Renal cortex interstitium (tissue), 11 donors: ENCODE data around the gene ULK4. TPM values are rescaled to one million over a fixed set of nuclear protein-coding genes. Genes with fewer than 3 reads are reported as not detected.
"Not testable (repeated sequence)": the region's sequence is repeated elsewhere in the genome, so short reads cannot be mapped to it uniquely, and the experiment has no call there.

ENCODE experiments used
- DNase-seq, 11 donors: peaks; one replicate each; pipeline ENCODE4 v3.0.0-alpha.2; 2013; ENCODE audit warnings: low read depth in 9 of 11, low spot score in 4 of 11; ENCODE audit errors: extremely low read depth in 1 of 11
- polyA plus RNA-seq, 3 donors: library from polyadenylated mRNA; unstranded; fragments of 120-200 nt; gene quantifications; one replicate each; pipeline ENCODE4 v1.2.1, GENCODE V29; 2013; ENCODE audit not compliant: insufficient read length in 3 of 3

Gene ULK4
- polyA plus RNA-seq, 3 donors: 4.1 to 6.1 (median 5.5) TPM

DNA sequence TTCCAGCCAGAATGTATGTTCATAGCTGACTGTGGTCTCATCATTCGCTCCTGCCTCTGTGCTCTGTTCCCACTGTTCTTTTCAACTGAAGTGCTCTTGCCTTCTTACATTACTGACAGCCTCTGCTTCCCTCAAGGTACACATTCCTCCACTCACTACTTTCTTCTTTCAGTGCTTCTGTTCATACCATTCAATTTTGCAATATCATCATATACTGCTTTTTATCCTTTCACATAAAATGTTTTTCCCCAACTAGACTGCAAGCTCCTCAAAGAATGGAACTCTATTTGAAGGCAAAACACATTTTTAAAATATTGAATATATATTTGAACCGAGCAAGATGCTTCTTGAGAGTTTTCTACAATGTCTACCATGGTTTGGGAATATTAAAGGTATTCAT is 471.5 kb downstream of the ULK4 start:
- no peak for DNase-seq

DNA sequence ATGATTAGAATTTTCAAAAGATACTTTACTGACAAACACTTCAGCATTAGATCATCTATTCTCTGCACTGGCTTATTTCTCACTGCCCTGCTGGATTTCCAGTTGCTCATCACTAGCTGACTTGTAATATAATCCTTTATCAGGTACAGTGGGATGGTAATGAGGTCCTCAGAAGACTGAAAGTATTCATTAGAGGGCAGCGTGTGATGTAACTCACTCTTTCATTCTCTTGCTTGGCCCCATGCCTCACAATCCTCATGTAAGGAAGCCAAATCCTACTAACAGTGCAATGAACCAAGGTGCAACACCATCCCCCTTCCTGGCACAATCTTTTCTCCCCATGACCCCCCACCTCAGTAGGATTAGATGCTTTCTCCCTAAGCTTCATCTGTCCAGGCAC is 472.7 kb downstream of the ULK4 start:
- DNase-seq: no peak

DNA sequence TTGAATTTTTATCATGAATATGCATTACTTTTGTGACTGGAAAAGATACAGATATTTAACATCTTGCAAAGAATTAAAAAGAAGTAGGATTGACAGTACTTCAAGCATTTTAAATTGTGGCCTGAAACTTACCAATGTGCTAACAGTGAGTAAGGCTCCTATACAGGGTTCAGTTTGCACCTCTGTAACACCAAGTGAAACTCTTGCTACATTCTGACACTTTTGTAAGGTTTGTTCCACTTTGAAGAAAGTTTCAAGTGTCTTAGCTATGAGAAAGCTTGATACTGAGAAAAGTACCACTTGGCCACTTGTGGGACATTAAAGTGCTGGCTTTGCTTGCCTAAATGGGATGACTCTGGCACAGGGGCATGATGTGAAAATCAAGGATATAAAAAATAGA is 473.4 kb downstream of the ULK4 start:
- DNase-seq: no peak

DNA sequence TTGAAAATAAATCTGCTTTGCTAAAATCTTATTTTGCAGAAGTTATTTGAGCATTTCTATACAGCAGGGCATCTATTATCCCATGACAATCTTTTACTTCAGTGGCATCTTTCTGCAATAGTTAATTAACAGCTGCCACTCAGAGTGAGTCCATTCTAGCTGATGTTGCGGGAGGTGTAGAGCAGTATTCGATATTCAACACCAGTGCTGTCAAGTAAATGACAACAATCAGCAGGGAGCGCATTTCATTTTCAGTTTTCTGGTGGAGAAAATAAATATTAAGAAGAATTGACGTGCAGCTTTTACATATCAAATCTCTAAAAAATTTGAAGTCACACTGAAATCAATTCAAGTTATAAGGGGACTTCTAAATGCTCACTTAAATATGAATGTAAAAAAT is 476.4 kb downstream of the ULK4 start:
- DNase-seq: no peak

DNA sequence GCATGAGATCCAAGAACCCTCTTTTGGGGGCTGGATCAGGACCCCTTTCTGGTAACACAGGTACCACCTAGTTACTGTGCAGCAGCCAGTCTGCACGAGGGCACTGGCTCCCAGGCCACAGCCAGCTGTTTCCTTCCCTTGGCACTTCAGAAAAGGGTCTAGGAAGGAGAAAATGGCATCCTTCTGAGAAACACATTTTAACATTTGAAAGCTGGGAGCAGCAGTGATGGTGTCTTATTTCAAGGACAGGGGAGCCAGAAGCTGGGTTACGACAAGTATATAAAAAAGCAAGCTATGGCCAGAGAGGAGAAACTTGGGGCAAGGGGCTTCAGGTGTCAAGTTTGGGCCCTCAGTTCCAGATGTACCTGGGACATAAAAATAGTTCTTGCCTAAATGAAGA is 479.8 kb downstream of the ULK4 start:
- DNase-seq: no peak

DNA sequence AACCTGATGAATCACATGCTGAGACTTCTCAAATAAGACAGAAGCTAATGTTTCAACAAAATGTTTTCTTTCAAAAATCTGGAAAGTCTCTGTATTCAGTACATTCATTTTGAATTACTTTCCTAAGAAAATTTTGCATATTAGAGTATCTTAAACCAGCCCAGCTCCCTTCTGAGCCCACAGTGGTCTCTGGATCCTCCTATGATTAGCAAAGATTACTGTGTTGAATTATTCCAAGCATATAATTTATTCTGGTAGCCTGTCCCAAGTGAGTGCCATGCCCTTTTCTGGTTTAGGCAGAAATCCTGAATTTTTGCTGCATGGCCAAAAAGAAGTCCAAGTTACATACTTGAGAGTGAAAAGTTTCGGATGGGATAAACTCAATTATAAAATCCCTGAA is 483.6 kb downstream of the ULK4 start:
- DNase-seq: no peak

DNA sequence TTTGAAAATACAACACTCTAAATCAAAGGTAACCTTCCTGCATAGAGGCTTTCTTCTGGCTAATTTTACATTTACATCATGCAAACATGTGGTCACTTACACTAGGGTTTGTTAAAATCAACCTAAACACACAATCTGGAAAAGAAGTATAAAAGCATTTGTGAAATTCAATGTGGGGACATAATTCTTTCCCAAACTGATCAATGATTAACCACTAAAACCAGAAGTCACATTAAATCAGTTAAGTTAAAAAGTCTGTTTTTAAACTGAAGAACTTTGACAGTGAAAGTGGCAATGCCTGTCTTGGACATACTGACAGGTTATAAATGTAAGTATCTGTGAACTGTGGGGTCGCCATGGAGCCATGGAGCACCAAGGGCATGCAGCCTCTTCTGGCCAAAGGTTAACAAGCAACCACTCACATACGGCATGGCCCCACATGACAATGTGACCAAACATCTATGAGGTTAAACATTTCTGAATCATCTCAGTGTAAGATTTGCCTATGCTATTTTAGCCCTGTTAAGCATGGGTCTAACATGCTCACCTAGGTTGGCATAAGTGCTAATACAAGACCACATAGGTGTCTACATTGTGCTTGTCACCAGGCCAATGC is 484.4 kb downstream of the ULK4 start:
- peak in 1 of 11 donors; percentile 25 for DNase-seq

DNA sequence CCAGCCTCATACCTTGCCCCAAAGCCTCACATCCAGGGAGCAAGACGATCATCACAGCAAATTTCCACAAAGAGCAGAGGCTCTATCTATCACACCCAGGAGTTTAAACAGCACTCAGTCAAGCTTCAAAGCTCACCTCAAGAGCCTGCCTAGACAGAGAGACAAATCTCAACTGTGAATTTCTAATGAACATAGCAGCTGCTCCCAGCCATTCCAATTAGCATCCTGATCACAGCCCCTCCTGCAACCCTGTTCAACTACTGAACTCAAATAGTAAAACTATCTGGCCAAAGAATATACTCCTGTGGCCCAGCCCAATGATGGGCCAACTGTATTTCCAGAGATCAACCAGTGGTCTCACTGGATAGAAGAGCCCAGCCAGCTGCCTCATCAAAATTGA is 492.8 kb downstream of the ULK4 start:
- DNase-seq: no peak

DNA sequence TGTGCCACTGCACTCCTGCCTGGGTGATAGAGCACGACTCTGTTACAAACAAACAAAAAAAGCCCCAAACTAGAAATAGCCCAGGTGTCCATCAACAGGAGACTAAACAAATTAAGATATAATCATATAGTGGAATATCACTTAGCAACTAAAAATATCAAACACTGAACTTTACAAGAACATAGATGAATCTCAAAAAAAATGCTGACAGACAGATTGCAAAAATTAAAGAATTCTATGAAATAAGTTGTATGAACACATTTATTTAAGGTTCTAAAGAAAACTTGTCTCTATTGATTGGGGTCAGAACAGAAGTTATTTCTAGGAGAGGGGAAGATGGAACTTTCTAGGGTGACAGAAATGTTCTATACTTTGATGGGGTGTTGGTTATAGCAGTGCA is 494.4 kb downstream of the ULK4 start:
- no peak for DNase-seq

DNA sequence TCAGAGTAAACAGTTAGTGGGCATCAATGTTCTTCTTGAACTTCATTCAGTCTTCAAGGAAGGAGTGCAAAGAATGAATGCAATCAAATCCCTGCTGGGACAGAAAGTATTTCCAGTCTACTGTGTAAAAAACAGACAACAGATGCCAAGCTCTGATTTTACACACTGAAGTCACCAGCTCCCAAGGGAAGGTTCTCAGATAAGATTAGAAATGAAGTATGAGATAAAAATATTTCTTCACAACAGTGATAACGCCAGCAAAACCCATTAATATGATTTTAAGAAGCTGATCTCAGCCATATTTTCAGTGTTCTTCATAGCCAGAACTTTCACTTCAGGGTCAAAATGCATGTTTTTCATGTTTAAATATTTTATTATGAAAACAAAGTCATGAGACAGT is 497.0 kb downstream of the ULK4 start:
- DNase-seq: no peak

DNA sequence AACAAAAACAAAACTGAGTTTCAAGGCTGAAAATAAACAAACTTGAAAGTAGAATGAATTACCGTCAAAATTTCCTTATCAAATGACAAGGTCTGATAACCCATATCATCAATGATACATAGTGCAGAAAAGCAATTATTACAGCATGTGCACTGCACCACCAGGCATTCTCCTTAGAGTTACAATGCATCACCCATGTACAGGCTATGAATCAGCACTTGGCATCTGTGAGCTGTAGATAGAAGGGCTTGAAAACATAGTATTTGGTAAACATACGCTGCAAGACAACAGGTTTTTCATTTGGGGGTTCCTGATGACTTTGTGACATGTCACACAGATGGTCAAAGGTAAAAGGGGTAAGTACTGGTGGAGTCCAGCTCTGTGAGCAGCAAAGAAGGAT is 497.5 kb downstream of the ULK4 start:
- no peak for DNase-seq

DNA sequence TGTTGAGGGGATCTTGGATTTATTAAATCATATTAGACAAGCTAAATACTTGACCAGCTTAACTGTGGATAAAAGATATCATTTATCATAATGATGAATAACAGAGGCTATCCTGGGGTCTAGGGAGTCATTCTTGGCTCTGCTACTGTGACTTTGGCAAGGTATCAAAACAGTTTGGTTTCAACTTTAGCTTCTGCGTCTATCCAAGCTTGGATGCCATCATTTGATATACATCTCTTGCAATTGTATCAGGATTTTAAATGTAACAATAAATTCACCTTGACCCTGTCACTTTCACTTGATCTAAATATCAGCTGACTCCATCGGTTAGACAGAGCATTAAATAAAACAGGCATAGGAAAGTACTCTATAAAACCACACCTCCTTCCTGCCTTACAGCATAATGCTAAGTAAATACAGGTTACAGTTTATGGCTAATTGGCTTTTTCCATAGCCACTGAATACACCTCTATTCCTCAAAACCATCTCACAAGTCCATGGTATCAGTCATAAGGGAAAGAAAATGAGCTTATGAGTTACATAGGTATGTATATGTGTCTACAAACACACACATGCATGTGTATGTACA is 499.7 kb downstream of the ULK4 start:
- DNase-seq: no peak

DNA sequence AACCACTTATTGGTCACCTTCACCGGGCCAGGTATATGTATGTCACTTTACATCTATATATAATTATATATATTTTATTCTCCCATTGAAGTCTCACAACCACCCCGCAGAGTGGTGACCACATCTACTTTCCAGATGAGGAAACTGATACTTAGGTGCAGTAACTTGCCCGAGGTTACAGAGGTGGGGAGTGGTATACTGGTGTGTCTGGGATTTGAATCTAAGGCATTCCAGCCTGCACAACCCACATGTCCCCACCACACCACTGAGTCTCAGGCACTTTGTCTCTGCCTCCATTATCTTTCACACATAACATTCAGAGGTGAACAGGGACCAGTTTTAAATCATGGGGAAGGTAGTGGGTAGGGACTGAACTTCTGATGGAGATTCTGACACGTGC is 501.2 kb downstream of the ULK4 start:
- DNase-seq: no peak

DNA sequence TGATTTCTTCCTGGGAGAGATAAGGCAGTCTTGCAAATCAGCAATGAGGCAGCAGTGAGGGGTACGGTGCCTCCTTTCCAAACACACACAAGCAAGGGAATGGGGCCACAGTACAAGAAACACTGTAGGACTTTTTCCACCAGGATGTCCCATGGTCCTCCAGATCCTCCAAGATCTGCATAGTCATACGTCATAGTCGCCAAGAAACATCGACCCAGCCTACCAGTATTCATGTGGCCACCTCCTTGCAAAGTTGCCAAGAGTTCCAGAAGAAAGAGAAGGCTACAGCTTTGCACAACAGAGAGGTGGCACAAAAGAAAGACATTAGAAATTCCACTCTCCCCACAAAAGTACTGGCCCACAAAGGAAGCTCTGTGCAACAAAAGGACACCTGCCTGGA is 504.7 kb downstream of the ULK4 start:
- DNase-seq: no peak

DNA sequence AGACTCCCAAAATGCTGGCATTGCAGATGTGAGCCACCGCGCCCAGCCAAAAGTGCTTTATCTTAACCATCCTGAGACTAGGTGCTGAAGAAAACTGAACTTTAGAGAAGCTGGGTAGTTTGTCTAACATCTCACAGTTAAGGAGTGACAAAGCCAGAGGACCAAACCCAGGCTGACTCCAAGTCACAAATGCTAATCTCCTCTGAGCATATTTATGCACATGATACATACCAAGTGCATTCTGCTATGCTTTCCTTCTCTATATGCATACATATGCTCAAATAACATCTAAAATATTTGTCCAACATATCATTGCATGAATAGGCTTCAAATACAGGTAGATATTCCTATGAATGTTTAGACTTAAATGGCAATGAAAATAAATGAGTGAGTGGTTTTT is 505.7 kb downstream of the ULK4 start:
- no peak for DNase-seq

DNA sequence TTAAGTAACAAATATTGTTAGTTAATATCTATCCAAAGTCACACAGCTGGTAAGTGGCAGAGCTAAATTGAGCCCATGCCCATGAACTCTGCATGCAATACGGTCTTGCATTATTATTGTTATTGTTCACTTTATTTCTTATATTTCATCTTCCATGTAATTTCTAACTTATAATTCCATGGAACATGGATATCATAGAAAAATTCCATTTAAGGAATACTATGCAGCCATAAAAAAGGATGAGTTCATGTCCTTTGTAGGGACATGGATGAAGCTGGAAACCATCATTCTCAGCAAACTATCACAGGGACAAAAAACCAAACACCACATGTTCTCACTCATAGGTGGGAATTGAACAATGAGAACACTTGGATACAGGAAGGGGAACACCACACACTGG is 508.3 kb downstream of the ULK4 start:
- not testable (repeated sequence) for DNase-seq

DNA sequence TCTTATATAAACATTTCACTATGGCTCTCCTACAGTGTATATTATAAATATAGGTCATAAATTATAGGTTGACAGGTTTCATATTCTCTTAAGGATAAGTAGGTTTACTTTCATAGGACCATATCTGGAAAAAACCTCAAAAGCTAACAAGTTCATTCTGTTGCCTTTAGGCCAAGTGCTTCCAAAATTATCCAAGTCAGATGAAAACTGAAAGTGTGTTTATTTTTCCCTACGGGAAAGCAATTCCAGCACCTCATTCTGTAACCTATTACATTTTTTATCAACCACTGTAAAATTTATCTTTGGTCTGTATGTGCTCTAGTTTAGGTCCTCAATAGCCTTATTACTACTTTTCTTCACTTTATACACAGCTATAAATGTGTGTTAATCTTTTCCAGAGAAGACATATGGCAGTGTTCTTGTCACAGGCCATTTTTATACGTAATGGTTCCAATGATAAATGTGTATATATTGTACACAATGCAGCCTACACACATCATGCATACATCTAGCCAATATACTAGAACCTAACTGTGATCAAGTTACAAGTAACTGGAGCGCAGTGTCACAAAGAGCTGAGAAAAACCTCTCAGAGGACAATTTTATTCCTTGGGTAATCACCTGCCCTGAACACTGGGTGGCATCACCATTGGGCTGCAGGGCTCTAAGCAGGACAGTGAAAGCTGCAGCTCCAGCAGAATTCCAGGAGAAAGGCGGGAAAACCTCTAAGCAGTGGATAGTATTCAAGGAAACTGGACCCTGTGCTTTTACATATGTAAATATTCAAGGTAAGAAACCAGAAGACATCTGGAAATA is 511.3 kb downstream of the ULK4 start:
- peak in 1 of 11 donors; percentile 2 for DNase-seq

DNA sequence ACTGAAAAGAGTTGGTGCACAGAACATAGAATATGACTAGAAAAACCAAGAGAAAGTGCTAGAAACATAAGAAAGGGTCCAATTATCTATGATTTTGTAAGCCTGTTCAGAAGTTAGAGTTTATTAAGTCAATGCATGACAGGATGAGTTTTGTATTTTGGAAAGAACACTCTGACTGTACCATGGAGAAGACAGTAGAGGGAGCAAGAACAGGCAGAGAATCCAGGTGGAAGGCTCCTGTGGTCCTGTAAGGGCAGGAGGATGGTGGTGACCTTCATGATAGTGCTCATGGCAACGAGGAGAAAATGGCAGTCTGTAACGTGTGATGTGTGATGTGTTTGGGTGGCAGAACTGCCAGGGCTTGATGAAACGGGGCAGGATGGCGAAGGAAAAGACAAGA is 513.5 kb downstream of the ULK4 start:
- DNase-seq: no peak

DNA sequence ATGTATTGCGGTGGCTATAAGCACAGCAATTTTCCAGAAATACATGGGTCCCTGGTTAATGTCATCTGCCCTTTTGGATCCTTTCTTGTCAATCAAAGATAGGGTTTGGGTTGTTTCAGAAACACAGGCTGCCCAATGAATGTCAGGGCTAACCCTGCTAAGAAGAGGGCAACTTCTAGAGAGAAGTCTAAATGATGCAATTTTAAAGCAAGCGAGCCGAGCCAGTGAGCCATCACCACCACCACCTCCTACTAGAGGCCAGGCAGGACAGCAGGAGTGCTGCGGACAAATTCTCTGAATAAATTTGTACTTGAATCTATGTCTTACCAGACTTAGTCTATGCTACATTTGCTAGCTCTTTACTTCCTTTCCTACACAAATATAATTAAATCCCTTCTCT is 514.2 kb downstream of the ULK4 start:
- no peak for DNase-seq

DNA sequence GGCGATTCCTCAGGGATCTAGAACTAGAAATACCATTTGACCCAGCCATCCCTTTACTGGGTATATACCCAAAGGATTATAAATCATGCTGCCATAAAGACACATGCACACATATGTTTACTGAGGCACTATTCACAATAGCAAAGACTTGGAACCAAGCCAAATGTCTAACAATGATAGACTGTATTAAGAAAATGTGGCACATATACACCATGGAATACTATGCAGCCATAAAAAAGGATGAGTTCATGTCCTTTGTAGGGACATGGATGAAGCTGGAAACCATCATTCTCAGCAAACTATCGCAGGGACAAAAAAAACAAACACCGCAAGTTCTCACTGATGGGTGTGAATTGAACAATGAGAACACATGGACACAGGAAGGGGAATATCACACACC is 515.6 kb downstream of the ULK4 start:
- DNase-seq: not testable (repeated sequence)

DNA sequence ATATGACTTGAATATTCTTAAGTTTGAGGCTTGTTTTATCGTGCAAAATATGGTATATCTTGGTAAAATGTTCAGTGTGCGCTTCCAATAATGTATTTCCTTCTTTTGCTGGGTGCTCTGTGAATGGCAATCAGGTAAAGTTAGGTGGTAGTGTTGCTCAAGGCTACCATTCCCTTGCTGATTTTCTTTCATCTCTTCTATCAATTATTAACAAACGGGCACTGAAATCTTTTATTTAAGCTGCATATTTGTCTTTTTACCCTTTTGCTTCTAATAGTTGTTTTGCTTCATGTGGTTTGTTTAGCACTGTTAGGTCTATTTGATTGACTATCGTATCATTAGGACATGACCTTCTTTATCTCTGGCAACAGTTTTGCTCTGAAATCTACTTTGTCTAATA is 520.3 kb downstream of the ULK4 start:
- DNase-seq: no peak
